ENCODE results near the gene DLGAP1.

DNA sequence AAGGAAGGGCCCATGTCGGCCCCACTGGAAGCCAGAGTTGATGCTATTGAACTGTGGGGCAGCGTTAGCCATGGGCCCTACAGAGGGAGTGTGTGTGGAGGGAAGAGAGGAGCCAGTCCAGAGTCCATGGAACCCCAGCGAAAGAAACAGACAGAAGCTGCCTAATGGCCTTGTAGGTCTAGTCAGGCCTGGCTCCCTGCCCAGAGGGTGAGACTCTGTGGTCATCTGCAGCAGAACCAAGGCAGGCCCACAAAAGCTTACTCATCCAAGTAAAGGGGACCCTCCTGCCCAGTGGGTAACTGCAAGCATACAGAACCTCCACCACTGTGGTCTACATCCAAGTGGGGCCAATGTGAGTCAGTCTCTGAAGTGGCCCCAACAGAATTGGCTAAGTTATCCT lies 565.3 kb downstream of the DLGAP1 start:
- TF ChIP-seq POLR2A (IDR thresholded peaks at IDR 0.05) (no peak), CTCF (IDR thresholded peaks at IDR 0.05) (no peak)

Measured in testis (tissue), 2 donors.